ENCODE results near the gene GPATCH8. TPM values are rescaled to one million over a fixed set of nuclear protein-coding genes. Genes with fewer than 3 reads are reported as not detected.

GPATCH8 gene
- total and polyA plus RNA-seq, 2 experiments from 2014 or later: 34.7 to 38.7 TPM

DNA sequence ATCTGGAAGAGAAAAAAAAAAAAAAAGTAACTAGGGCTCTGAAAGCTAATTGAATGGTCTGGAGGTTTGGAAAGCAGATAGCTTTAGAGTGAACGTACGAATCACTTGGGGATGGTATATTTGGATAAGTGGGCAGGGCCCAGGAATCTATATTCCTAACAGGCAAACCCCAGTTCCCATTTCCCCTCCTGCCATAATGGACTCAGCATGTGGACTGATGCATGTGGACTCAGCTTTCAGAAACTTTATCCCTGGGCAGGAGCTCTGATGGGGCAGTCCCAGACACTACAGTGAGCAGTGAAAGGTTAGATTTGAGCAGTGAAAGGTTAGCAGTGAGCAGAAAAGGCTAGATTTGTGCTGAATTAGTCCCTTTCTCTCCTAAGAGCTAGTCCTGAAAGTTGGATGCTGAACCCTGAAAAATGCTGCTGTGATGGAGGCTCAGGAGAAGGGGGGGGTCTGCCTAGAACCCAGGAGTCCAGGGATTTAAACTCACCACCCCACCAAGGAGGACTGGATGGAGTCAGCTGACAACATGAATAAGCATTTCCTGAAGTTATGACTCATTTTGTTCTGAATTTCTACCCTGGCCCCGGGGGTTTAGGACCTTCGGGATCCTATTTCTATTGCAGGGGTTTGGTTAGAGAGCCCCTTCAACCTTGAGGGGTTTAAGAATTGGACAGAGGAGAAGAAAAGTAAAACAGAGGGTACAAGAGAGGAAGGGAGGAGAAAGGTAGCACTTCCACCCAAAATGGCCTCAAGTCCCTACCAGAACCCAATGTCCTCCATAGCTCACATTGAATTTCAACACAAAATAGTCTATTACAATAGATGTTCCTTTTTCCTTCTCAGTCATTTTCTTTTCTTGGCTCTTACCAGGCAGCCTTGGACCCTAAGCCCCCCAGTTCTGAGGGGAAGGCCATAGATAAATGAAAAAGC lies 43.7 kb upstream of the GPATCH8 start:
- TF ChIP-seq, protein P1, sequence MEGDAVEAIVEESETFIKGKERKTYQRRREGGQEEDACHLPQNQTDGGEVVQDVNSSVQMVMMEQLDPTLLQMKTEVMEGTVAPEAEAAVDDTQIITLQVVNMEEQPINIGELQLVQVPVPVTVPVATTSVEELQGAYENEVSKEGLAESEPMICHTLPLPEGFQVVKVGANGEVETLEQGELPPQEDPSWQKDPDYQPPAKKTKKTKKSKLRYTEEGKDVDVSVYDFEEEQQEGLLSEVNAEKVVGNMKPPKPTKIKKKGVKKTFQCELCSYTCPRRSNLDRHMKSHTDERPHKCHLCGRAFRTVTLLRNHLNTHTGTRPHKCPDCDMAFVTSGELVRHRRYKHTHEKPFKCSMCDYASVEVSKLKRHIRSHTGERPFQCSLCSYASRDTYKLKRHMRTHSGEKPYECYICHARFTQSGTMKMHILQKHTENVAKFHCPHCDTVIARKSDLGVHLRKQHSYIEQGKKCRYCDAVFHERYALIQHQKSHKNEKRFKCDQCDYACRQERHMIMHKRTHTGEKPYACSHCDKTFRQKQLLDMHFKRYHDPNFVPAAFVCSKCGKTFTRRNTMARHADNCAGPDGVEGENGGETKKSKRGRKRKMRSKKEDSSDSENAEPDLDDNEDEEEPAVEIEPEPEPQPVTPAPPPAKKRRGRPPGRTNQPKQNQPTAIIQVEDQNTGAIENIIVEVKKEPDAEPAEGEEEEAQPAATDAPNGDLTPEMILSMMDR (IDR thresholded peaks at IDR 0.05; ENCODE audit: low read depth, low read length): no peak

DNA sequence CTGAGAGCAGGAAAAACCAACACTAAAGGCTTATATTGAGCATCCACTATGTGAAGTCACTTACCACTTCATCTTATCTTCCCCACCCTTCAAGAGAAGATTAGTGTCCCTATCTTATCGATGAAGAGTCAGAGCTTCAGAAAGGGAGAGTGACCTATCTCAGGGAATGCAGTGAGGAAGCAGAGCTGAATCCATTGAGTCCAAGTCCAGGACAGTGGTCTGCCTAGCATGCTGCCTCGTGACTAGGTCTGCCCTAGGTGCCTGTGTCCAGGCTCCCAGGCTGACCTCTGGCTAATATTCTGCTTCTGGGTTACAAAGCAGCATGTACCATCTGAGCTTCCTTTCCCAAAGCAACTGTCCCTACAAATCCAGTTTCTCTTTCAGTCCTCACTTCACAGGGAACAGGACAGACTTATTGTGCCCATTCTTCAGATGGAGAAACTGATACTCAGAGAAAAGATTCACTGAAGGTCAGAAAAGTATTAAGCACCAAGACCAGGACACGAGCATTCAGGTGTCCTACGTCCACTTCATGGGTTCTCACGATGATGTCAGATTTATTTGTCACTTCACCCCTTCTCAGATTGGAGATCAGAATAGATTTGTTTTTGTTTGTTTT lies 40.8 kb upstream of the GPATCH8 start:
- Histone ChIP-seq H3K9me3 (ENCODE audit: low read depth) (no peaks in the 10 kb centered on the region), H3K36me3 (no peaks in the 10 kb centered on the region), H3K4me1 (ENCODE audit: low read depth) (peaks cover 47% of the 10 kb centered on the region), H3K27ac (peak overlapping the region; percentile 99), H3K27me3 (no peaks in the 10 kb centered on the region), H3K4me3 (no peak overlapping the region)
- no peak for DNase-seq (ENCODE audit: low read depth in 1 of 2, low spot score in 1 of 2)
- TF ChIP-seq, protein P1 (IDR thresholded peaks at IDR 0.05; ENCODE audit: low read depth, low read length): no peak

More for the DNA sequence above, 43.7 kb upstream of the GPATCH8 start:
- H3K36me3 ChIP-seq: no peaks in the 10 kb centered on the region
- peaks cover 42% of the 10 kb centered on the region for H3K4me1 ChIP-seq (ENCODE audit: low read depth)
- peak in 1 of 2 donors; percentile 57 for DNase-seq (ENCODE audit: low read depth in 1 of 2, low spot score in 1 of 2)
- no peak overlapping the region for H3K27ac ChIP-seq
- no peaks in the 10 kb centered on the region for H3K9me3 ChIP-seq (ENCODE audit: low read depth)
- no peak overlapping the region for H3K4me3 ChIP-seq
- H3K27me3 ChIP-seq: no peaks in the 10 kb centered on the region

DNA sequence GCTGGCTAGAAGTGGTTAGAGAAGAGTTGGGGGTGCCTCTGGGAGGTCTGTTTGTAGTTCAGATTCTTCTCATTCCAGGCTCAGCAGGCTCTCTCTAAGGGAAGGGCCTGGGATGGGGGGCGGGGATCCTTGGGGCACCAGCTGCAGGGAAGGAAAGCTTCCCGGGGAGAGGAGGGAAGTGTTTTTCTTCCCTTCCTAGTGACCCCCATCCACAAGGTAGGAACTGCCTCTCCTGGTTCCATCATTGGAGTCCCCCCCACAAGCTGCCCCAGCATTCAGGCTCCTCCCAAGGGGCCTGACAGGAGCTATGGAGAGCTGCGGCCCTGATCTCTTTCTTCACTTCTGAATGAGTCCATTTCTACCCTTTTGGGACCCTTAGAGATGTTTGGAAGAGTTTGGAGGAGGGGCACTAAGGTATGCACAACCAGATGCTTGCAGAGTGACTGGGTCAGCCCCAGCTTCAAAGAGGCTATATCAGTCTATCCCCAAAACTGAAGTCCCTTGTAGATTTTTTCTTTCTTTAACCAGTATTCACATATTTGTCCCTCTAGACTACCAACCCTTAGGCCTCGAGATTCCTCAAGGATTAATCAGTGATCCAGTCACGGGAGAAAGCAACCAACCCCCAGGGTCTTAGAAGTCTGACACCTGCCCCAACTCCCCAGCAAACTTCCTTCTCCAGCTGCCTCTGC lies 40.2 kb upstream of the GPATCH8 start:
- Histone ChIP-seq H3K27me3 (no peaks in the 10 kb centered on the region), H3K27ac (peak overlapping the region; percentile 99), H3K9me3 (ENCODE audit: low read depth) (no peaks in the 10 kb centered on the region), H3K4me3 (no peak overlapping the region), H3K36me3 (no peaks in the 10 kb centered on the region), H3K4me1 (ENCODE audit: low read depth) (peaks cover 47% of the 10 kb centered on the region)
- DNase-seq (ENCODE audit: low read depth in 1 of 2, low spot score in 1 of 2): peak; percentile 81 to 83
- TF ChIP-seq, protein P1 (IDR thresholded peaks at IDR 0.05; ENCODE audit: low read depth, low read length): no peak

DNA sequence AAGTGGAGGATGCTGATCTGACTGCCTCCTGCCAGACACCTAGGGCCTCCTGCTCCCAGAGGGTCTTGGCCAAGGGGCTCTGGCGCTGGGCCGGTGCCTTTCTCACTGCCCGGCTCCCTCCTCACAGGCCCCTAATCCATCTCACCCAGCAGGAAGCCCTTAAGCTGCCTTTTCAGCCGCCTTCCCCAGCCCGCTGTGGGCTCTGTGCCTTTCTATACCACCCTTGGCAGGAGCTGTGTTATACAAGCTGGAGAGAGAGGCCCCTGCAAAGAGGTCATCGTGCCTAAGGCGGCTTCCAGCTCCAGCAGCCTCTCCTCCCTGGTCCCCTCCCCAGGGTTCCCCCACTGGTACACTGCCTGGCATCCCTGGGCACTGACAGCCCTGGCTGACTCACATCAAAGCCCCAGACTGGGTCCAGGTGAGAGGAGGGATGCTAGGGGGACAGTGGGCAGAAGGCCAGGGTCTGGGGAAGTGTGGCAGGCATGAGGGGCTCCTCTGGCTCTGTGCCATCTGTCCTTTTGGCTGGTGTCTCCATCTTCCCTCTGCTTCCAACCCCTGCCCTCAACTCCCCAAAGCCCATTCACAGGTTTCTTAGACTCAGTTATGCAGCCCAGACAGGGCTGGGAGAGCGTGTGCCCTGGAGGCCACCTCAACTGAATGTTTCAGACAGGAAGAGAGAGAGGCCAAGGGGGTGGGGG lies 38.8 kb upstream of the GPATCH8 start:
- Histone ChIP-seq H3K4me3 (no peak overlapping the region), H3K9me3 (ENCODE audit: low read depth) (no peaks in the 10 kb centered on the region), H3K4me1 (ENCODE audit: low read depth) (peaks cover 38% of the 10 kb centered on the region), H3K27ac (peak overlapping the region; percentile 99), H3K27me3 (no peaks in the 10 kb centered on the region), H3K36me3 (no peaks in the 10 kb centered on the region)
- no peak for DNase-seq (ENCODE audit: low read depth in 1 of 2, low spot score in 1 of 2)
- TF ChIP-seq, protein P1 (IDR thresholded peaks at IDR 0.05; ENCODE audit: low read depth, low read length): no peak

All from cardiac muscle cell (in vitro differentiated cells and primary cell).